Measurements from ENCODE around the gene REP15. TPM values are rescaled to one million over a fixed set of nuclear protein-coding genes. Genes with fewer than 3 reads are reported as not detected.

Gene REP15
- polyA plus RNA-seq, 1 of the 3 experiments (the other 2 are of a cell fraction): 0.84 TPM

GRCh38 chr12:27703720-27704452 is 7.6 kb downstream of the REP15 start:
- H3F3A ChIP-seq (replicated peaks; ENCODE audit: insufficient read depth): peaks cover 26% of the 10 kb centered on the region
- CTCF ChIA-PET: interaction anchor here (0.6 to 1.2 kb wide), 12 partner anchors 12 to 684 kb away, joined by 3 to 5 read pairs (median 3); no protein-coding TSS in a partner anchor

GRCh38 chr12:27705263-27705662 is 9.0 kb downstream of the REP15 start:
- Histone ChIP-seq H3K4me1 (ENCODE audit: control insufficient read depth in 1 of 2, insufficient read depth in 2 of 2, low read depth in 1 of 2, low read length in 1 of 2) (no peaks in the 10 kb centered on the region), H3K27ac (ENCODE audit: low read depth in 2 of 2, low read length in 1 of 2) (no peak overlapping the region), H4K20me1 (ENCODE audit: insufficient read depth) (no peaks in the 10 kb centered on the region), H3K9ac (no peak overlapping the region), H2AFZ (ENCODE audit: low read depth) (no peak overlapping the region), H3K79me2 (ENCODE audit: insufficient read depth) (no peaks in the 10 kb centered on the region), H3K36me3 (replicated peaks in 1 of 2; ENCODE audit: control insufficient read depth in 1 of 2, insufficient read depth in 2 of 2, low read length in 1 of 2) (no peaks in the 10 kb centered on the region), H3F3A (replicated peaks; ENCODE audit: insufficient read depth) (peaks cover 18% of the 10 kb centered on the region), H3K9me3 (no peaks in the 10 kb centered on the region), H3K4me2 (no peak overlapping the region), H3K9me2 (no peaks in the 10 kb centered on the region), H3K27me3 (ENCODE audit: insufficient read depth) (no peaks in the 10 kb centered on the region), H3K4me3 (ENCODE audit: low read depth in 2 of 2, low read length in 1 of 2) (no peak overlapping the region)
- no peak for DNase-seq
- POLR2A ChIA-PET: no interaction called here
- 88% methylated on average over 4 of the region's 8 CpGs for WGBS (ENCODE audit: low lambda C conversion rate)
- CTCF ChIA-PET: interaction anchor here (0.6 to 1.2 kb wide), 3 partner anchors 17 to 358 kb away, joined by 3 read pairs; no protein-coding TSS in a partner anchor
- TF ChIP-seq RCOR1 (IDR thresholded peaks at IDR 0.05; ENCODE audit: low read length) (no peak), EZH2phosphoT487 (IDR thresholded peaks at IDR 0.05; ENCODE audit: borderline replicate concordance, low read depth) (no peak), MXI1 (IDR thresholded peaks at IDR 0.05; ENCODE audit: low read depth, low read length) (no peak), PBX3 (IDR thresholded peaks at IDR 0.05) (no peak), EP300 (IDR thresholded peaks at IDR 0.05; ENCODE audit: borderline replicate concordance in 1 of 2, low read depth in 1 of 2, low read length in 1 of 2) (no peak), MEF2A (IDR thresholded peaks at IDR 0.05; ENCODE audit: borderline replicate concordance, low read depth) (no peak), ZBTB33 (IDR thresholded peaks at IDR 0.05; ENCODE audit: borderline replicate concordance, low read depth) (no peak), GATA2 (CRISPR knock-in tag; IDR thresholded peaks at IDR 0.05) (no peak), YY1 (IDR thresholded peaks at IDR 0.05; ENCODE audit: low read depth) (no peak)

More at GRCh38 chr12:27703720-27704452, 7.6 kb downstream of the REP15 start:
- no peaks in the 10 kb centered on the region for H3K9me2 ChIP-seq
- no peaks in the 10 kb centered on the region for H3K27me3 ChIP-seq (ENCODE audit: insufficient read depth)
- no peaks in the 10 kb centered on the region for H4K20me1 ChIP-seq (ENCODE audit: insufficient read depth)
- H3K4me3 ChIP-seq (ENCODE audit: low read depth in 2 of 2, low read length in 1 of 2): no peak overlapping the region; a peak in 1 of 4 replicates
- no peaks in the 10 kb centered on the region for H3K9me3 ChIP-seq
- H3K79me2 ChIP-seq (ENCODE audit: insufficient read depth): no peaks in the 10 kb centered on the region
- 11% methylated on average over 4 of the region's 4 CpGs for WGBS (ENCODE audit: low lambda C conversion rate)
- DNase-seq: peak; percentile 59
- peaks cover 0 to 1% of the 10 kb centered on the region in 2 experiments for H3K36me3 ChIP-seq (replicated peaks in 1 of 2; ENCODE audit: control insufficient read depth in 1 of 2, insufficient read depth in 2 of 2, low read length in 1 of 2)
- peaks cover 0 to 3% of the 10 kb centered on the region in 2 experiments; a peak in 1 of 4 replicates for H3K4me1 ChIP-seq (ENCODE audit: control insufficient read depth in 1 of 2, insufficient read depth in 2 of 2, low read depth in 1 of 2, low read length in 1 of 2)
- no peak for TF ChIP-seq IRF3 (IDR thresholded peaks at IDR 0.05; ENCODE audit: low read depth, low read length)
- no peak for TF ChIP-seq EP300 (IDR thresholded peaks at IDR 0.05; ENCODE audit: borderline replicate concordance in 1 of 2, low read depth in 1 of 2, low read length in 1 of 2)
- no peak for TF ChIP-seq RFX5 (IDR thresholded peaks at IDR 0.05; ENCODE audit: low read length)
- TF ChIP-seq RCOR1 (IDR thresholded peaks at IDR 0.05; ENCODE audit: low read length): 0 out of 2 replicates have a peak, but pooled peaks have one; percentile 41
- TF ChIP-seq EZH2phosphoT487 (IDR thresholded peaks at IDR 0.05; ENCODE audit: borderline replicate concordance, low read depth): no peak
- TF ChIP-seq SMC3 (IDR thresholded peaks at IDR 0.05; ENCODE audit: low read depth, low read length): peak; percentile 21
- 0 out of 2 replicates have a peak, but pooled peaks have one; percentile 11 for TF ChIP-seq TAF1 (IDR thresholded peaks at IDR 0.05; ENCODE audit: borderline replicate concordance, low read depth, low read length)
- no peak for TF ChIP-seq FOSL2 (IDR thresholded peaks at IDR 0.05; ENCODE audit: borderline replicate concordance, low read depth)
- TF ChIP-seq RAD21 (IDR thresholded peaks at IDR 0.05; ENCODE audit: low read length): peak; percentile 78
- TF ChIP-seq TEAD4 (IDR thresholded peaks at IDR 0.05; ENCODE audit: borderline replicate concordance, insufficient read depth): 0 out of 2 replicates have a peak, but pooled peaks have one; percentile 60
- peak; percentile 92 for TF ChIP-seq CTCF (IDR thresholded peaks at IDR 0.05)
- H2AFZ ChIP-seq (ENCODE audit: low read depth): no peak overlapping the region
- POLR2A ChIA-PET: no interaction called here
- no peak overlapping the region for H3K9ac ChIP-seq
- H3K27ac ChIP-seq (ENCODE audit: low read depth in 2 of 2, low read length in 1 of 2): no peak overlapping the region
- H3K4me2 ChIP-seq: no peak overlapping the region

Data from SK-N-SH (cell line).